ENCODE results near the gene FAXC.

Gene FAXC

GRCh38 chr6:99330159-99330558 lies 19.3 kb downstream of the FAXC start:
- no peak for DNase-seq (ENCODE audit: low read depth)
- no peak overlapping the region for H3K4me3 ChIP-seq (ENCODE audit: low read length)
- peak; percentile 88 for TF ChIP-seq CTCF (conservative IDR thresholded peaks at IDR 0.05; ENCODE audit: low read depth, low read length)

GRCh38 chr6:99324996-99325395 lies 24.5 kb downstream of the FAXC start:
- no peak for DNase-seq (ENCODE audit: low read depth)
- TF ChIP-seq CTCF (conservative IDR thresholded peaks at IDR 0.05; ENCODE audit: low read depth, low read length): no peak
- H3K4me3 ChIP-seq (ENCODE audit: low read length): no peak overlapping the region

- H3K4me3 ChIP-seq (ENCODE audit: low read length): no peak overlapping the region
- DNase-seq (ENCODE audit: low read depth): no peak
- no peak for TF ChIP-seq CTCF (conservative IDR thresholded peaks at IDR 0.05; ENCODE audit: low read depth, low read length)
Measured at GRCh38 chr6:99318566-99318965, 30.9 kb downstream of the FAXC start.

- TF ChIP-seq CTCF (conservative IDR thresholded peaks at IDR 0.05; ENCODE audit: low read depth, low read length): no peak
- DNase-seq (ENCODE audit: low read depth): no peak
- no peak overlapping the region for H3K4me3 ChIP-seq (ENCODE audit: low read length)
Measured at GRCh38 chr6:99312354-99312753, 37.1 kb downstream of the FAXC start.

- H3K4me3 ChIP-seq (ENCODE audit: low read length): no peak overlapping the region
- no peak for DNase-seq (ENCODE audit: low read depth)
- no peak for TF ChIP-seq CTCF (conservative IDR thresholded peaks at IDR 0.05; ENCODE audit: low read depth, low read length)
Measured at GRCh38 chr6:99310553-99310952, 38.9 kb downstream of the FAXC start.

- H3K4me3 ChIP-seq (ENCODE audit: low read length): no peak overlapping the region
- TF ChIP-seq CTCF (conservative IDR thresholded peaks at IDR 0.05; ENCODE audit: low read depth, low read length): no peak
- peak; percentile 24 for DNase-seq (ENCODE audit: low read depth)
Measured at GRCh38 chr6:99309557-99309956, 39.9 kb downstream of the FAXC start.

- DNase-seq (ENCODE audit: low read depth): no peak
- no peak overlapping the region for H3K4me3 ChIP-seq (ENCODE audit: low read length)
- no peak for TF ChIP-seq CTCF (conservative IDR thresholded peaks at IDR 0.05; ENCODE audit: low read depth, low read length)
Measured at GRCh38 chr6:99308788-99309187, 40.7 kb downstream of the FAXC start.

Measured in retinal pigment epithelial cell (primary cell).